Activated CD8-positive, alpha-beta memory T cell treated with anti-CD3 and anti-CD28 coated beads for 36 hours (primary cell): Measurements from ENCODE around the gene CACNA1B. TPM values are rescaled to one million over a fixed set of nuclear protein-coding genes. Genes with fewer than 3 reads are reported as not detected.

ENCODE experiments used
- CTCF ChIA-PET: fragments of 350-600 bp; sonication (Branson Sonifier 250); formaldehyde crosslinking; loops from one replicate; lab custom pipeline; 2021; ENCODE audit warnings: antibody characterized with exemption; lab: Charles Lee
- POLR2A ChIA-PET: fragments of 350-600 bp; sonication (Branson Sonifier 250); formaldehyde crosslinking; loops from one replicate; lab custom pipeline; 2021; ENCODE audit warnings: antibody characterized with exemption; lab: Charles Lee
- total RNA-seq, 2 experiments: library from RNA; stranded (reverse); gene quantifications; one replicate each; pipeline ENCODE4 v1.2.3, GENCODE V29; 2021

Gene CACNA1B
- total RNA-seq, 2 experiments from 2014 or later, result not detected

DNA sequence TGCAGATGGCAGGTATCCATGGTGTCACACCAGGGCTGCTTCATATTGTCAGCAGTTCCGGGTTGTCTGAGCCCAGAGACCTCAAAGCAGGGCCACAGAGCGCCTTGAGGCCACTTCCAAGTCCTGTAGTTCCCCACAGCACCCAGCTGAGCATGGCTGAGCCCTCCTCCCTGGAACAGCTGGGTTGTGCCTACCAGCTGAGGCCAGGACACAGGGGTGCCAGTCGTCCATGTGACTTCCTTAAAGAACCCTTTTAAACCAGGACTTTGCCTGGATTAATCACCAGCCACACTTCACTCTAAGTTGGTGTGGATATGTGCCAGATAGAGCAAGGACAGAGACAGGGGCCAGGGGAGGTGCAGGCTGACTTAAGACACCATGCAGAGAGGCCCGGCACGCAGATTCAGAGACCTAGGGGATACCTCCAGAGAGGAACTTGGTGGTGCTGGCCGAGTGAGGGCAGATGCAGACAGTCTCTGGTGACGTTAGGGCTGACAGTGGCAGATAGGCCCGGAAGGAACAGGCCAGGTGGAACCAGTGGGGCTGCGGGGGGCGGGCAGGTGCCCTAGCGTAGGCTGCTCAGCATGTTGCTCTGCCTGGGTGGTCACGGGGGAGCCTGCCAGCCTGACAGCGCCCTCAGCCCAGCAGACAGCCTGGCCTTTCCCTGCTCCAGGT lies 142.7 kb downstream of the CACNA1B start:
- CTCF ChIA-PET, result interaction anchor here (0.7 kb wide), 1 partner anchor 20 kb away, joined by 4 read pairs; no protein-coding TSS in a partner anchor

GRCh38 chr9:138020795-138021182 lies 143.2 kb downstream of the CACNA1B start:
- CTCF ChIA-PET, result no interaction called here

More for the DNA sequence above, 142.7 kb downstream of the CACNA1B start:
- POLR2A ChIA-PET, result no interaction called here

DNA sequence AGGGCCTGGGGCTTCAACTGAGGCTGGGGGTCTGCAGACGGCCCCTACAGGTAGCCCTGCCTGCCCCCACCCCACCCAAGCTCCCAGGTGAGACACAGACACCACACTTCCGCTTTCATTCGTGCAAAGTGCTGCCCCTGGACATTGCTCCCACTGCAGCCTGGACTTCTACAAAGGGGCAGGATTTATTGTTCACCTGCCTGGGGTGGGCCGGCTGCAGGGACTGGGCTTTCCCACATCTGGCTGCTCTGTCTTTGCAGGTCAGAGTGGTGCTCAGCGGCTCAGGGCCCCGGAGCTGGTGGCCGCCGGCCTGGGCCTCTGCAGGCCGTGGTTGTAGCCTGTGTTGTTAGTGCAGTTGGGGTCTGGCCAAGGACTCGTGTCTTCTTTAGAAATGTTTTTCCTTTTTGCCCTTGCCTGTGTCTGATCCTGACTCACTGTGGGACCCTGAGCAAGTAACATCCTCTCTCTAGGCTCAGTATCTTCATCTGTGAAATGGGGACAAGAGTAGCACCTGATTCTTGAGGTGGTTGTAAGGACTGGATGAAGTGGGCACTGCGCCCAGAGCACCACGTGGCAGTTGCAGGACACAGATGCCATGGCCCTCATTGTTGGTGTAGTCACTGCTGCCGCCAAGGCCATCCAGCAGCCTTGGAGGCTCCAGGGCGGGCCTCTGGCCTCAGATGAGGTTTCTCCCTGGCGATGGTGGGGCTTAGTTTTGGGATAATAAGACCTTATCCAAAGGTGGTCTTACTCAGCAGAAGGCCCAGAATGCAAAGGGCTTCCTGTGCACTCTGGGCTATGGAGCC lies 143.9 kb downstream of the CACNA1B start:
- ChIA-PET POLR2A (no interaction called here), CTCF (no interaction called here)

More at GRCh38 chr9:138020795-138021182, 143.2 kb downstream of the CACNA1B start:
- POLR2A ChIA-PET, result no interaction called here

DNA sequence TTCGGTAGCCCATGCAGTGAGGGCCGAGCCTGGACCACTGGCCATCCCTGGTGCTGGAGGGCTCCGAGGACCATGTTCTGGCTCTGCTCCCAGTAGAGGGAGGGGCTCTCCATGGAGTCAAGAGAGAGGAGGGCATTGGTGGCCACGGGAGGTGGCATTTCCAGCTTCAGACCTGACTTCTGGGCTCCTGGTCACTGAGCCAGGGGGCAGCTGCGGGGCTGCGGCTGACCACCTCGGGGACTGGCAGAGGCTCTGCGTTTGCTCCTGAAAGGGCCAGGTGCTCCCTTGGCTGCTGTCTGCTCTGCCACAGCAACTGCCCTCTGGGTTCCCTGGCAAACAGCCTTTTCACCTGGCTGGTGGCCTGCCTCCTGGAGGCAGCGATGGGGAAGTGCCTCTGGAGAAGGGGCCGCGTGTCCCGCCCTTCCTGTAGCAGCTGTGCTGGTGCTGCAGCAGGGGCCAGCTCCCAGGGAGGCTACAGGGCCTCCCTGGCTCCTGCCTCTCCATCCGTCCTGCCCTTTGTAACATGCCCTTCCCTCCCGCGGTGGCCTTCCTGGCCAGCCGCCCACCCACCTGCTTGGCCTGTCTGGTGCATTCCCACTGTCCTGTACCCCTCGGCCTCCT lies 144.6 kb downstream of the CACNA1B start:
- ChIA-PET CTCF (no interaction called here), POLR2A (no interaction called here)

GRCh38 chr9:138022756-138023393 lies 145.3 kb downstream of the CACNA1B start:
- ChIA-PET CTCF (no interaction called here), POLR2A (no interaction called here)

- POLR2A ChIA-PET, result no interaction called here
- CTCF ChIA-PET, result no interaction called here
Measured at GRCh38 chr9:138023394-138024124, 146.0 kb downstream of the CACNA1B start.

DNA sequence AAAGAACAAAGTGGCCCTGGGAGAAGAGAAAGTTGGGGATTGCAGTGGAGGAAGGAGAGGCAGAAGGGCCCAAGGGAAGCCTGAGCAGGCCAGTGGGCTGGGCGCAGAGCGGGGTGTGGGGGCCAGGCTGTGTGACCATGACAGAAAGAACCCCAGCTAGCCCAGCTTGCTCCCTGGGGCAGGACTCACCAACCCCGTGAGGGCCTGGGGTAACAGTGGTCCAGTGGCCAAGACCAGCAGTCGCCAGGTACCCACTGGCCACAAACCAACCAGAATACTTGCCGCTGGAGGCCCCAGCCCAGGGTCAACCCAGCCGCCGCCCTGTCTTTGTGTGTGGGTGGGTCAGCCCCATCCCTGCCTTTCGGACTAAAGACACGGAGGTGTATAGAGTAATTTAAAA lies 146.5 kb downstream of the CACNA1B start:
- POLR2A ChIA-PET, result no interaction called here
- CTCF ChIA-PET, result no interaction called here

- ChIA-PET POLR2A (no interaction called here), CTCF (no interaction called here)
Measured at GRCh38 chr9:138024831-138025291, 147.3 kb downstream of the CACNA1B start.

- ChIA-PET POLR2A (no interaction called here), CTCF (no interaction called here)
Measured at GRCh38 chr9:138025417-138025816, 147.8 kb downstream of the CACNA1B start.

DNA sequence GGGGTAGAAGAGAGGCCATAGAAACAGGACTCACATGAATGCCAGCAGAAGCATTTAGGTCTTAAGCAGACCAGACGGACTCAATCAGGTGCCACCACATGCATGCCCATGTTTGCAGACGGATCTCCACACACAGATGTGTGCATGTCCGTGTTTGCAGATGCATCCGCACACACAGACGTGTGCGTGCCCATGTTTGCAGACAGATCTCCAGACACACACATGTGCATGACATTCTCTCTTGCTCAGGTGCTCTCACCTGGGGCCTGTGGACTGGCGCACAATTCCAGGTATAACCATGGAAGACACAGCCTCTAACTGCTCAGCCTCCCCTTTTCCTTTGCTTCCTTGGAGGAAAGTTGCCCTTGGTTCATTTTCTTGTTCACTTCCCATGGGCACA lies 148.3 kb downstream of the CACNA1B start:
- ChIA-PET POLR2A (no interaction called here), CTCF (no interaction called here)

DNA sequence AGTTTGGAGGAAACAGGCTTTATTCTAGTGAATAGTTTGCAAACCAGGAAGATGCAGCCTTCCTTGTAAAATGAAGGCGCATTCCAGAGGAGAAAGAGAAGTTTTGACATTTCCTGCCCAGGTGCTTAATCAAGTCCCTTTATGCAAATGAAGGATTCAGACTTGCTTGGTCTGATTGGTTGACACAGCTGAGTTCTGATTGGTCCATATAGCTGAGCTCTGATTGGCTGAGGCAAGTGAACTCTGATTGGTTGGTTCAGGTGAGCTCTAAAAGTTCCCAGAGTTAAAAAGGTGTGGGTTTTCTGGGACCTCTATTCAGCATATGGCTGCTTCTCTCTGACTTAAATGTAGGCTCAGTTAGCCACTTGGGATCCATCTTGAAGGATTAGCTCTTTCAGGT lies 151.0 kb downstream of the CACNA1B start:
- ChIA-PET POLR2A (no interaction called here), CTCF (no interaction called here)

DNA sequence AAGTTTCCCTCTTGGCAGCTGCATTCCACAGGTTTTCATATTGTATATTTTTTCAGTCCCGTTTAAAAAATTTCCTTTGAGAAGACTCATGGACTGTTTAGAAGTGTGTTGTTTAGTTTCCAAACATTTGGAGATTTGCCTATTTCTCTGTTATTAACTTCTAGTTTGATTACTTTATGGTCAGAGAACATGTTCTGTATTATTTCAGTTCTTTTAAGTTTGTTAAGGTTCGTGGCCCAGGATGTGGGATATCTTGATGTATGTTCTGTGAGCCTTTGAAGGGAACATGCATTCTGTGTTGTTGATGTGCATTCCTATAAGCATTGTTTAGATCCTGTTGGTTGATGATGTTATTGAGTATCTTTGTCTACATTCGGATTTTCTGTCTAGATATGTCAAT lies 153.6 kb downstream of the CACNA1B start:
- POLR2A ChIA-PET, result no interaction called here
- CTCF ChIA-PET, result no interaction called here

DNA sequence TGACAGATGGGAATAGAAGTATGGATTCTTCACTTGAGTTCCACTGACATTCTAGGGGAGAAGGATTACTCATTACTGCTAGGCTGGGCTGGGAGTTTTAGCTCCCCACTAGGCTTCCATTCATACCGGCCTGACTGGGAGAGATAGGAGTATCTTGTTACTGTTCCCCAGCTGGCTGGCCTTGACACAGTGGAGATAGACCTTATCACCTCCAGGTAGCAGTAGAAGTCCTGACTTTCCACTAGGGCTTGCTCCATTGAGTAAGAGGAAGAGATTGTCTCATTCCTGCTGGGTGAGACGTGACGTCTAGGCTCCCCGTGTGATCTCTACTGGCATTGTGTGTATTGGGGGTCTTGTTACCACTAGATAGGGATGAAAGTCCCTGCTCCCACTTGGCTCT lies 156.4 kb downstream of the CACNA1B start:
- CTCF ChIA-PET, result no interaction called here
- POLR2A ChIA-PET, result no interaction called here

DNA sequence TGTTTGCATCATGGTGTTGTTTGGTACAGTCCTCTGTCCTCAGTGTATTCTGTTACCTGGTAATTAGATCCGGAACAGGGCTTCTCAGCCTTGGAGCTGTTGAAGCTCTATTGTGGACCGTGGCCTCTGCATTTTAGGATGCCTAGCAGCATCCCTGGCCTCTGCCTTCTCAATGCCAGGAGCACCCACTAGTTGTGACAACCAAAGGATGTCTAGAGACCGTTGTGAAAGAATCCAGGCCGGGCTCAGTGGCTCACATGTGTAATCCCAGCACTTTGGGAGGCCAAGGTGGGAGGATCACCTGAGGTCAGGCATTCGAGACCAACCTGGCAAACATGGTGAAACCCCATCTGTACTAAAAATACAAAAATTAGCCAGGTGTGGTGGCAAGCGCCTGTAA lies 159.6 kb downstream of the CACNA1B start:
- CTCF ChIA-PET, result no interaction called here
- POLR2A ChIA-PET, result no interaction called here

- ChIA-PET POLR2A (no interaction called here), CTCF (no interaction called here)
Measured at GRCh38 chr9:138038244-138038671, 160.7 kb downstream of the CACNA1B start.

GRCh38 chr9:138040446-138041430 lies 163.2 kb downstream of the CACNA1B start:
- ChIA-PET POLR2A (no interaction called here), CTCF (no interaction called here)

GRCh38 chr9:138042146-138042545 lies 164.6 kb downstream of the CACNA1B start:
- POLR2A ChIA-PET, result no interaction called here
- CTCF ChIA-PET, result no interaction called here

GRCh38 chr9:138042640-138043039 lies 165.1 kb downstream of the CACNA1B start:
- ChIA-PET POLR2A (no interaction called here), CTCF (no interaction called here)
